ENCODE results near the gene SPOCK1. TPM values are rescaled to one million over a fixed set of nuclear protein-coding genes. Genes with fewer than 3 reads are reported as not detected.
A peak's percentile ranks its signal among the peaks of the same experiment; 100 is the strongest.

SPOCK1 gene
- total and polyA plus RNA-seq, 2 donors (not counting 3 experiments of a cell fraction or from before 2014, with no cell fraction given), result 144 to 280 TPM

- H4K20me1 ChIP-seq (replicated peaks; ENCODE audit: control insufficient read depth, extremely low read depth, insufficient read depth, low read length), result no peaks in the 10 kb centered on the region
- H3K27me3 ChIP-seq (ENCODE audit: control insufficient read depth in 2 of 2, insufficient read depth in 2 of 2, low read length in 2 of 2), result no peaks in the 10 kb centered on the region
- H3K4me1 ChIP-seq (ENCODE audit: control insufficient read depth, extremely low read depth, insufficient read depth, low read length), result peaks cover 31% of the 10 kb centered on the region
- H3K27ac ChIP-seq (ENCODE audit: insufficient read depth, low read depth, low read length), result peak overlapping the region; percentile 78
- TSS peak; percentile 77 for BruUV-seq (replicated peaks)
- no peak overlapping the region for H3K9ac ChIP-seq (replicated peaks; ENCODE audit: extremely low read depth, insufficient read depth, low read length)
- H3K9me3 ChIP-seq (replicated peaks; ENCODE audit: control insufficient read depth, insufficient read depth, low read length), result no peaks in the 10 kb centered on the region
- intact Hi-C loops (cut with micrococcal nuclease), result loop anchor here (1.0 to 2.0 kb wide), 3 partner anchors 16 to 110 kb away; no protein-coding TSS in a partner anchor
- H3K4me2 ChIP-seq (ENCODE audit: insufficient read depth, low read length), result peak overlapping the region; percentile 15
- H3K79me2 ChIP-seq (ENCODE audit: control insufficient read depth, insufficient read depth, low read length), result peaks cover 78% of the 10 kb centered on the region
- CTCF ChIA-PET, result interaction anchor here (1.0 kb wide), 1 partner anchor 126 kb away, joined by 5 read pairs; no protein-coding TSS in a partner anchor
- no peak overlapping the region for H3K4me3 ChIP-seq (replicated peaks in 1 of 3; ENCODE audit: insufficient read depth in 1 of 3, low read depth in 1 of 3, low read length in 3 of 3)
- dilution Hi-C loops (cut with MboI; ENCODE audit: extremely low pct_ligation_motif_present, low sequenced_read_pairs), result no loop called here
- H3K36me3 ChIP-seq (ENCODE audit: control insufficient read depth in 2 of 2, extremely low read depth in 1 of 2, insufficient read depth in 2 of 2, low read length in 2 of 2), result no peaks in the 10 kb centered on the region
- H2AFZ ChIP-seq (ENCODE audit: low read depth, low read length), result no peak overlapping the region
- no peaks in the 10 kb centered on the region for H3K9me1 ChIP-seq (replicated peaks; ENCODE audit: control insufficient read depth, extremely low read depth, insufficient read depth, low read length)
- DNase-seq (ENCODE audit: low read depth, low spot score), result no peak
- peak; percentile 27 for TF ChIP-seq JUN (IDR thresholded peaks at IDR 0.05; ENCODE audit: borderline replicate concordance, insufficient read depth, insufficient read length, low read depth)
- peak; percentile 20 for TF ChIP-seq FOS (IDR thresholded peaks at IDR 0.05; ENCODE audit: borderline replicate concordance, insufficient read depth, low read length)
- peak; percentile 18 for TF ChIP-seq MYC (IDR thresholded peaks at IDR 0.05; ENCODE audit: low read depth, low read length)
- TF ChIP-seq, protein P1, sequence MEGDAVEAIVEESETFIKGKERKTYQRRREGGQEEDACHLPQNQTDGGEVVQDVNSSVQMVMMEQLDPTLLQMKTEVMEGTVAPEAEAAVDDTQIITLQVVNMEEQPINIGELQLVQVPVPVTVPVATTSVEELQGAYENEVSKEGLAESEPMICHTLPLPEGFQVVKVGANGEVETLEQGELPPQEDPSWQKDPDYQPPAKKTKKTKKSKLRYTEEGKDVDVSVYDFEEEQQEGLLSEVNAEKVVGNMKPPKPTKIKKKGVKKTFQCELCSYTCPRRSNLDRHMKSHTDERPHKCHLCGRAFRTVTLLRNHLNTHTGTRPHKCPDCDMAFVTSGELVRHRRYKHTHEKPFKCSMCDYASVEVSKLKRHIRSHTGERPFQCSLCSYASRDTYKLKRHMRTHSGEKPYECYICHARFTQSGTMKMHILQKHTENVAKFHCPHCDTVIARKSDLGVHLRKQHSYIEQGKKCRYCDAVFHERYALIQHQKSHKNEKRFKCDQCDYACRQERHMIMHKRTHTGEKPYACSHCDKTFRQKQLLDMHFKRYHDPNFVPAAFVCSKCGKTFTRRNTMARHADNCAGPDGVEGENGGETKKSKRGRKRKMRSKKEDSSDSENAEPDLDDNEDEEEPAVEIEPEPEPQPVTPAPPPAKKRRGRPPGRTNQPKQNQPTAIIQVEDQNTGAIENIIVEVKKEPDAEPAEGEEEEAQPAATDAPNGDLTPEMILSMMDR (IDR thresholded peaks at IDR 0.05; ENCODE audit: extremely low read depth in 1 of 2, insufficient read depth in 1 of 2, low read depth in 1 of 2, low read length in 2 of 2), result no peak
- TF ChIP-seq POLR2A (IDR thresholded peaks at IDR 0.05; ENCODE audit: low read depth, low read length), result no peak
- TF ChIP-seq MAX (IDR thresholded peaks at IDR 0.05; ENCODE audit: insufficient read depth, insufficient read length), result no peak
- no peak for TF ChIP-seq POLR2AphosphoS5 (IDR thresholded peaks at IDR 0.05; ENCODE audit: insufficient read depth, low read depth, low read length)
- TF ChIP-seq EZH2 (IDR thresholded peaks at IDR 0.05; ENCODE audit: borderline replicate concordance, low read depth, low read length, severe bottlenecking), result no peak
- peak; percentile 7 for TF ChIP-seq GATA2 (IDR thresholded peaks at IDR 0.05; ENCODE audit: insufficient read depth, insufficient read length, low read depth, low read length)
- FAIRE-seq, result no peak
- POLR2A ChIA-PET, result no interaction called here
Observed at GRCh38 chr5:137470921-137471220, 28.3 kb downstream of the SPOCK1 start.

Data from endothelial cell of umbilical vein (primary cell).